Body of pancreas (tissue), 4 donors: ENCODE results near the gene KIF15. TPM values are rescaled to one million over a fixed set of nuclear protein-coding genes. Genes with fewer than 3 reads are reported as not detected.

Experiments
- ATAC-seq: fragments of 150-250 bp; one replicate; pipeline ENCODE4 v1.9.1; 2016
- DNase-seq, 4 donors: peaks; one replicate each; pipeline ENCODE4 v3.0.0-alpha.2; 2019
- H3K27ac ChIP-seq, 4 donors: fragments of 200-600 bp; sonication (generic); 1 replicate in 3 of 4; 2 replicates in 1 of 4; pipeline versions ENCODE4 v1.5.1 to v1.6.1; 2016 to 2019; ENCODE audit warnings: mild to moderate bottlenecking in 1 of 4, mixed read lengths in 1 of 4, moderate library complexity in 1 of 4
- H3K27me3 ChIP-seq, 2 donors: fragments of 200-600 bp; sonication (generic); one replicate each; pipeline ENCODE4 v1.6.0; 2016; ENCODE audit warnings: mild to moderate bottlenecking in 1 of 2
- H3K36me3 ChIP-seq, 2 donors: fragments of 200-600 bp; sonication (generic); replicated peaks in 1 of 2; 2 replicates each; pipeline ENCODE4 v1.5.1; 2016; ENCODE audit warnings: low read depth in 2 of 2; ENCODE audit not compliant: insufficient read depth in 1 of 2
- H3K4me1 ChIP-seq: fragments of 200-600 bp; sonication (generic); one replicate; pipeline ENCODE4 v1.6.0; 2016
- H3K4me3 ChIP-seq, 2 donors: fragments of 200-600 bp; sonication (generic); 1 replicate in 1 of 2; 2 replicates in 1 of 2; pipeline ENCODE4 v1.5.1; 2016 to 2019
- H3K9me3 ChIP-seq, 3 donors: fragments of 200-600 bp; sonication (generic); 1 replicate in 2 of 3; 2 replicates in 1 of 3; pipeline ENCODE4 v1.5.1; 2016
- CTCF ChIP-seq, 7 experiments: fragments of 450-650 bp in 4 of 7; fragments of 200-600 bp in 3 of 7; sonication (generic) in 3 of 7; IDR thresholded peaks; one replicate each; pipeline ENCODE4 v1.5.1; 2016 to 2019; ENCODE audit warnings: antibody characterized with exemption in 7 of 7
- POLR2A ChIP-seq, 3 donors: fragments of 450-650 bp; IDR thresholded peaks; one replicate each; pipeline ENCODE4 v1.6.1; 2016; ENCODE audit warnings: antibody characterized with exemption in 3 of 3, mild to moderate bottlenecking in 2 of 3
- WGBS, 2 donors: methylation state at CpG; one replicate each; pipeline ENCODE4 v1.1.5; 2017; 5-methylcytosine and 5-hydroxymethylcytosine counted together
- intact Hi-C: fragments of 100-400 bp; cut with DNase I; formaldehyde crosslinking; loops from one replicate; pipeline ENCODE4 v1.15.1; 2023
- total RNA-seq, 2 donors: library from RNA; depleted of rRNA; stranded (reverse); fragments of >200 nt; gene quantifications; one replicate each; pipeline ENCODE4 v1.1.0, GENCODE V29; 2016

KIF15 gene
- total RNA-seq, 2 donors from 2014 or later: 0.78 TPM; not detected in 1

GRCh38 chr3:44890852-44891251 is 129.3 kb downstream of the KIF15 start:
- H3K4me3 ChIP-seq: no peak overlapping the region
- H3K36me3 ChIP-seq: no peaks in the 10 kb centered on the region
- ATAC-seq: no peak
- H3K27ac ChIP-seq: no peak overlapping the region
- intact Hi-C loops: no loop called here
- H3K4me1 ChIP-seq: no peaks in the 10 kb centered on the region
- H3K27me3 ChIP-seq: no peaks in the 10 kb centered on the region
- H3K9me3 ChIP-seq: no peaks in the 10 kb centered on the region
- WGBS, 2 donors: 54 to 61% methylated on average over 3 of the region's 3 CpGs
- DNase-seq: no peak
- TF ChIP-seq CTCF (IDR thresholded peaks at IDR 0.05): no peak
- TF ChIP-seq POLR2A (IDR thresholded peaks at IDR 0.05): no peak

DNA sequence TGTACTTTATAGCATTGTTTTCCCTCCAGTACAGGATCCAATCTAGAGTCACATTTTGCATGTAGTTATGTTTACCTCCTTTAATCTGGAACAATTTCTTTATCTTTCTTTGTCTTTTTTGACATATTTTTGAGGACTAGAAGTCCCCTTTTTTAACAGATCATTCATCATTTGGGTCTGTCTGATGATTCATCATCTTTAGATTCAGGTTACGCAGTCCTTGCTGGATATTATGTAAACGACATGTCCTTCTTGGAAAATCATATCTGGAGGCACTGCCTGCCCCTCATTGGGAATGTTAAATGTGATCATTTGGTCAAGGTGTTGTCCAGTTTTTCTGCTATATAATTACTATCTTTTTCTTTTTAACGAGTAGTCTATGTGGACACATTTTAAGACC is 131.1 kb downstream of the KIF15 start:
- H3K27me3 ChIP-seq: no peaks in the 10 kb centered on the region
- no peak overlapping the region for H3K4me3 ChIP-seq
- 70 to 79% methylated on average over 3 of the region's 3 CpGs for WGBS, 2 donors
- ATAC-seq (no peak), DNase-seq (no peak)
- intact Hi-C loops: no loop called here
- no peaks in the 10 kb centered on the region for H3K36me3 ChIP-seq
- H3K4me1 ChIP-seq: no peaks in the 10 kb centered on the region
- no peaks in the 10 kb centered on the region for H3K9me3 ChIP-seq
- H3K27ac ChIP-seq: no peak overlapping the region
- TF ChIP-seq POLR2A (IDR thresholded peaks at IDR 0.05) (no peak), CTCF (IDR thresholded peaks at IDR 0.05) (no peak)

GRCh38 chr3:44893097-44893496 is 131.5 kb downstream of the KIF15 start:
- no peaks in the 10 kb centered on the region for H3K27me3 ChIP-seq
- no peak for DNase-seq
- H3K9me3 ChIP-seq: no peaks in the 10 kb centered on the region
- H3K27ac ChIP-seq: no peak overlapping the region
- no peak for TF ChIP-seq CTCF (IDR thresholded peaks at IDR 0.05)
- no peak for TF ChIP-seq POLR2A (IDR thresholded peaks at IDR 0.05)
- no peak for ATAC-seq
- no peaks in the 10 kb centered on the region for H3K4me1 ChIP-seq
- intact Hi-C loops: no loop called here
- H3K4me3 ChIP-seq: no peak overlapping the region
- WGBS, 2 donors: 55 to 68% methylated on average over 2 of the region's 2 CpGs
- no peaks in the 10 kb centered on the region for H3K36me3 ChIP-seq

- H3K4me3 ChIP-seq: no peak overlapping the region
- no peak for DNase-seq
- H3K36me3 ChIP-seq: no peaks in the 10 kb centered on the region
- WGBS, 2 donors: 21 to 40% methylated on average over 3 to 5 of the region's 5 CpGs
- TF ChIP-seq POLR2A (IDR thresholded peaks at IDR 0.05): no peak
- no peak for TF ChIP-seq CTCF (IDR thresholded peaks at IDR 0.05)
- no peaks in the 10 kb centered on the region for H3K27me3 ChIP-seq
- H3K4me1 ChIP-seq: no peaks in the 10 kb centered on the region
- no peaks in the 10 kb centered on the region for H3K9me3 ChIP-seq
- intact Hi-C loops: no loop called here
- no peak overlapping the region for H3K27ac ChIP-seq
- no peak for ATAC-seq
Measured at GRCh38 chr3:44894485-44894884, 132.9 kb downstream of the KIF15 start.

DNA sequence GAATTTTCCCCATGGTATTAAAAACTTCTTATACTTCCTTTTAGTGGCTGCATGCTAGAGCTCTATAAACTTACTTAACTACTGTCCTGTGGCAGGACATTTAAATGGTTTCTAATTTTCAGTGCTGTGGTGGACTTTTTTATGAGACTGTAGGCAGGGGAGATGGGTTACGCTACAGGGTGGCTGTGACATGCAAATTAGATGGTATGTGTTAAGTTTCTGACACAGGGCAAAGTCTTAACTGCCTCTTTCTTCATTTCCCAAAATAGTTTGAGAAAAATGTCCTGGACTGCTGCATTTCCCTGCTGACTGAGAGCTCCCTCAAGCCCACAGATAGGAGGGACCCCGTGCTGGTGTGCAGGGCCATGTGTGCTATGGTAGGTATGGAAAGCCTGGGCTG is 134.8 kb downstream of the KIF15 start:
- WGBS, 2 donors: 77 to 92% methylated on average over 2 of the region's 2 CpGs
- intact Hi-C loops: no loop called here

More for the DNA sequence above, 134.8 kb downstream of the KIF15 start:
- H3K9me3 ChIP-seq: no peaks in the 10 kb centered on the region
- H3K27ac ChIP-seq: no peak overlapping the region
- no peaks in the 10 kb centered on the region for H3K36me3 ChIP-seq
- no peak for TF ChIP-seq CTCF (IDR thresholded peaks at IDR 0.05)
- no peak for TF ChIP-seq POLR2A (IDR thresholded peaks at IDR 0.05)
- H3K4me3 ChIP-seq: no peak overlapping the region
- ATAC-seq (no peak), DNase-seq (no peak)
- no peaks in the 10 kb centered on the region for H3K4me1 ChIP-seq
- H3K27me3 ChIP-seq: no peaks in the 10 kb centered on the region
